ENCODE data around the gene NUDT16L1.

DNA sequence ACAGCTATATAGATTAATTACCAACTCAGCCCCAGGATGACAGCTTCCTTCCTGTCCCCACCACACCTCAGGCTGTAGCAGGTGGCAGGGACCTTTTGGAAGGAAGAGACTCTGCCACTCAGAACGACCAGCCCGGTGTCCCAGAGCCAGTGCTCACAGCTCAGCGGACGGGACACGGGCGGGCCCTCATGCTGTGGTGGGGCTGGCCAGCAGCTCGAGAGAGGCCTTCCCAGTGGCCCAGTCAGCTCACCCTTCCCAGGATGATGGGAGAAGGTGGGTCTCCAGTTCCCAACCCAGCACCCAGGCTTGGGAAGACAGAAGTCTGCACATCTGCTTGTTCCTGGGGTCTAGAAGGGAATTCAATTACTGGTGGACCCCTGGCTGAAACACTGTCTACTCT lies 10.5 kb downstream of the NUDT16L1 start:
- no peak for TF ChIP-seq POLR2AphosphoS5 (IDR thresholded peaks at IDR 0.05)
- TF ChIP-seq, protein P1, sequence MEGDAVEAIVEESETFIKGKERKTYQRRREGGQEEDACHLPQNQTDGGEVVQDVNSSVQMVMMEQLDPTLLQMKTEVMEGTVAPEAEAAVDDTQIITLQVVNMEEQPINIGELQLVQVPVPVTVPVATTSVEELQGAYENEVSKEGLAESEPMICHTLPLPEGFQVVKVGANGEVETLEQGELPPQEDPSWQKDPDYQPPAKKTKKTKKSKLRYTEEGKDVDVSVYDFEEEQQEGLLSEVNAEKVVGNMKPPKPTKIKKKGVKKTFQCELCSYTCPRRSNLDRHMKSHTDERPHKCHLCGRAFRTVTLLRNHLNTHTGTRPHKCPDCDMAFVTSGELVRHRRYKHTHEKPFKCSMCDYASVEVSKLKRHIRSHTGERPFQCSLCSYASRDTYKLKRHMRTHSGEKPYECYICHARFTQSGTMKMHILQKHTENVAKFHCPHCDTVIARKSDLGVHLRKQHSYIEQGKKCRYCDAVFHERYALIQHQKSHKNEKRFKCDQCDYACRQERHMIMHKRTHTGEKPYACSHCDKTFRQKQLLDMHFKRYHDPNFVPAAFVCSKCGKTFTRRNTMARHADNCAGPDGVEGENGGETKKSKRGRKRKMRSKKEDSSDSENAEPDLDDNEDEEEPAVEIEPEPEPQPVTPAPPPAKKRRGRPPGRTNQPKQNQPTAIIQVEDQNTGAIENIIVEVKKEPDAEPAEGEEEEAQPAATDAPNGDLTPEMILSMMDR (IDR thresholded peaks at IDR 0.05) = no peak
- no peak for TF ChIP-seq POLR2A (IDR thresholded peaks at IDR 0.05)
